OCI-LY7 (cell line): ENCODE measurements around the gene KLF2. TPM values are rescaled to one million over a fixed set of nuclear protein-coding genes. Genes with fewer than 3 reads are reported as not detected.

Source experiments
- BruUV-seq: library from RNA; stranded (reverse); fragments of 400-500 nt; replicated peaks from 2 replicates; lab custom pipeline; 2021; lab: Mats Ljungman, UMichigan
- CTCF ChIA-PET: fragments of 300-600 bp; sonication (Branson Sonifier 250); formaldehyde crosslinking; loops from one replicate; lab custom pipeline; 2022; ENCODE audit warnings: antibody characterized with exemption; ENCODE audit not compliant: unreplicated experiment; lab: Charles Lee
- POLR2A ChIA-PET: fragments of 300-600 bp; sonication (Branson Sonifier 250); formaldehyde crosslinking; loops from one replicate; lab custom pipeline; 2022; ENCODE audit warnings: antibody characterized with exemption; lab: Charles Lee
- DNase-seq: peaks from one replicate; pipeline ENCODE4 v3.0.0-alpha.2; 2015; ENCODE audit warnings: low spot score
- H2AFZ ChIP-seq: fragments of 200-600 bp; sonication (generic), shearing (Covaris generic); 2 replicates; pipeline ENCODE4 v1.6.1; 2014; ENCODE audit warnings: mild to moderate bottlenecking, antibody characterized with exemption, low read length, moderate library complexity
- H3K27ac ChIP-seq: fragments of 200-600 bp; sonication (generic); 2 replicates; pipeline ENCODE4 v1.5.1; 2014; ENCODE audit warnings: mixed run types, low read depth, mild to moderate bottlenecking, moderate library complexity, low read length, inconsistent platforms; ENCODE audit not compliant: poor library complexity, severe bottlenecking
- H3K36me3 ChIP-seq: fragments of 200-600 bp; sonication (generic); 2 replicates; pipeline ENCODE4 v1.6.1; 2014; ENCODE audit warnings: mild to moderate bottlenecking, antibody characterized with exemption, low read length, moderate library complexity, mixed read lengths; ENCODE audit not compliant: insufficient read depth
- H3K4me1 ChIP-seq: fragments of 200-600 bp; sonication (generic); 2 replicates; pipeline ENCODE4 v1.5.1; 2014; ENCODE audit warnings: mild to moderate bottlenecking, low read length; ENCODE audit not compliant: insufficient read depth, poor library complexity, severe bottlenecking
- H3K4me2 ChIP-seq: fragments of 200-600 bp; sonication (generic); 2 replicates; pipeline ENCODE4 v1.6.1; 2014; ENCODE audit warnings: mild to moderate bottlenecking, low read length
- H3K4me3 ChIP-seq: fragments of 200-600 bp; sonication (generic); 2 replicates; pipeline ENCODE4 v1.5.1; 2014; ENCODE audit warnings: mild to moderate bottlenecking, low read depth, low read length; ENCODE audit not compliant: poor library complexity, severe bottlenecking
- H3K79me2 ChIP-seq: fragments of 200-600 bp; sonication (generic); 2 replicates; pipeline ENCODE4 v1.6.1; 2016; ENCODE audit warnings: low read depth, mild to moderate bottlenecking, low read length, moderate library complexity, mixed read lengths; ENCODE audit not compliant: insufficient read depth
- H3K9me2 ChIP-seq: fragments of 200-600 bp; sonication (generic); 2 replicates; pipeline ENCODE4 v1.6.1; 2016; ENCODE audit warnings: mild to moderate bottlenecking, low read length, mixed read lengths; ENCODE audit not compliant: insufficient read depth
- H3K9me3 ChIP-seq: fragments of 200-600 bp; sonication (generic); 2 replicates; pipeline ENCODE4 v1.6.1; 2014; ENCODE audit warnings: mild to moderate bottlenecking, mixed run types, low read length, mixed read lengths
- H4K20me1 ChIP-seq: fragments of 200-600 bp; sonication (generic); 2 replicates; pipeline ENCODE4 v1.6.1; 2014; ENCODE audit warnings: mild to moderate bottlenecking, antibody characterized with exemption, low read length, moderate library complexity, mixed read lengths; ENCODE audit not compliant: insufficient read depth
- CTCF ChIP-seq: fragments of 200-600 bp; sonication (generic); conservative IDR thresholded peaks from 2 replicates; pipeline ENCODE4 v1.5.1; 2014; ENCODE audit warnings: mild to moderate bottlenecking, antibody characterized with exemption, low read length, moderate library complexity, mixed read lengths
- EZH2phosphoT487 ChIP-seq: fragments of 200-600 bp; sonication (generic); IDR thresholded peaks from 2 replicates; pipeline ENCODE4 v1.6.1; 2018; ENCODE audit warnings: low read depth, borderline replicate concordance, mild to moderate bottlenecking, mixed run types, antibody characterized with exemption, low read length, moderate library complexity, mixed read lengths
- intact Hi-C: fragments of 100-400 bp; cut with micrococcal nuclease; formaldehyde crosslinking; loops from one replicate; pipeline ENCODE4 v1.10.0; 2022; ENCODE audit not compliant: unreplicated experiment
- total RNA-seq, 2 experiments: library from RNA; depleted of rRNA in 1 of 2; stranded (reverse); fragments of >200 nt in 1 of 2; shearing (Covaris generic) in 1 of 2; gene quantifications; 2 replicates each; pipeline ENCODE4 v1.2.3, GENCODE V29; 2014 to 2022

The KLF2 gene
- total RNA-seq, 2 experiments from 2014 or later, result 6.2 to 8.6 TPM

DNA sequence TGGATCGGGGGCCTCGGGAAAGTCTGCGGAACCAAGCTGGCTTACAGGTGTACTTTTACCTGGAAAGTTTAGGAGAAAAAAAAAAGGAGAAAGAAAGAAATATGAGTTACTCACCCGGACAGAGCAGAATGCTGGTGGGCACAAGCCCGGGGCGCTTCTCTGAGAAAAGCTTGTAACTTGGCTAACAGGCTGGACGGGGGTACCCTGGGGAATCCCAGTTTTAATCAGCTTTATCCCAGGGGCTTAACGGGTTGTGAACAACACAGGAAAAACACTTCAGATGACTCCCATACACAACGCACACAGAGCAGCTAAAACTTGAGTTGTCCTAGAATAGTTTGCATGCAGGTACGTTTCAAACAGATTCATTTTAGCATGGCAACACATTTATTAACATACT, 37.3 kb downstream of the KLF2 start:
- Histone ChIP-seq H3K4me2 (no peak overlapping the region), H3K36me3 (peaks cover 28% of the 10 kb centered on the region), H3K79me2 (no peaks in the 10 kb centered on the region), H2AFZ (no peak overlapping the region), H3K9me3 (no peaks in the 10 kb centered on the region), H3K4me3 (no peak overlapping the region), H3K27ac (no peak overlapping the region), H4K20me1 (no peaks in the 10 kb centered on the region), H3K4me1 (peaks cover 17% of the 10 kb centered on the region), H3K9me2 (no peaks in the 10 kb centered on the region)
- CTCF ChIA-PET, result no interaction called here
- POLR2A ChIA-PET, result interaction anchor here (0.6 to 1.0 kb wide), 3 partner anchors 21 to 87 kb away, joined by 3 read pairs; no protein-coding TSS in a partner anchor
- no TSS peak for BruUV-seq
- no peak for DNase-seq
- no peak for TF ChIP-seq CTCF
- TF ChIP-seq EZH2phosphoT487, result no peak
- intact Hi-C loops, result no loop called here

GRCh38 chr19:16363133-16363851, 38.7 kb downstream of the KLF2 start:
- BruUV-seq, result no TSS peak
- Histone ChIP-seq H4K20me1 (no peaks in the 10 kb centered on the region), H2AFZ (no peak overlapping the region), H3K4me3 (no peak overlapping the region), H3K27ac (no peak overlapping the region), H3K9me2 (no peaks in the 10 kb centered on the region), H3K36me3 (peaks cover 22% of the 10 kb centered on the region), H3K4me2 (no peak overlapping the region), H3K79me2 (no peaks in the 10 kb centered on the region), H3K4me1 (peaks cover 31% of the 10 kb centered on the region), H3K9me3 (no peaks in the 10 kb centered on the region)
- POLR2A ChIA-PET, result no interaction called here
- CTCF ChIA-PET, result no interaction called here
- TF ChIP-seq CTCF (no peak), EZH2phosphoT487 (no peak)
- DNase-seq, result no peak
- intact Hi-C loops, result no loop called here

- no peaks in the 10 kb centered on the region for H3K79me2 ChIP-seq
- BruUV-seq, result no TSS peak
- no peaks in the 10 kb centered on the region for H3K9me3 ChIP-seq
- no peak for DNase-seq
- ChIA-PET CTCF (interaction anchor here (0.5 kb wide), 1 partner anchor 19 kb away, joined by 3 read pairs; no protein-coding TSS in a partner anchor), POLR2A (no interaction called here)
- H2AFZ ChIP-seq, result no peak overlapping the region
- H3K4me3 ChIP-seq, result no peak overlapping the region
- H3K9me2 ChIP-seq, result no peaks in the 10 kb centered on the region
- no peak for TF ChIP-seq CTCF
- TF ChIP-seq EZH2phosphoT487, result no peak
- intact Hi-C loops, result no loop called here
- H3K4me2 ChIP-seq, result no peak overlapping the region
- peaks cover 36% of the 10 kb centered on the region for H3K4me1 ChIP-seq
- H4K20me1 ChIP-seq, result no peaks in the 10 kb centered on the region
- no peak overlapping the region for H3K27ac ChIP-seq
- peaks cover 22% of the 10 kb centered on the region for H3K36me3 ChIP-seq
These were observed 39.2 kb downstream of the KLF2 start for GRCh38 chr19:16363852-16364230.
